WI38 (cell line): Measurements from ENCODE around the gene MKNK2.

Experiments
- H3K4me3 ChIP-seq: 2 replicates; pipeline ENCODE4 v1.5.1; 2011; ENCODE audit warnings: low read depth, mild to moderate bottlenecking, control low read depth, low read length
- TF ChIP-seq, protein P1 (sequence below): IDR thresholded peaks from 2 replicates; pipeline ENCODE4 v1.5.1; 2012; ENCODE audit warnings: low read depth, mild to moderate bottlenecking, control low read depth, low read length

MKNK2 gene

DNA sequence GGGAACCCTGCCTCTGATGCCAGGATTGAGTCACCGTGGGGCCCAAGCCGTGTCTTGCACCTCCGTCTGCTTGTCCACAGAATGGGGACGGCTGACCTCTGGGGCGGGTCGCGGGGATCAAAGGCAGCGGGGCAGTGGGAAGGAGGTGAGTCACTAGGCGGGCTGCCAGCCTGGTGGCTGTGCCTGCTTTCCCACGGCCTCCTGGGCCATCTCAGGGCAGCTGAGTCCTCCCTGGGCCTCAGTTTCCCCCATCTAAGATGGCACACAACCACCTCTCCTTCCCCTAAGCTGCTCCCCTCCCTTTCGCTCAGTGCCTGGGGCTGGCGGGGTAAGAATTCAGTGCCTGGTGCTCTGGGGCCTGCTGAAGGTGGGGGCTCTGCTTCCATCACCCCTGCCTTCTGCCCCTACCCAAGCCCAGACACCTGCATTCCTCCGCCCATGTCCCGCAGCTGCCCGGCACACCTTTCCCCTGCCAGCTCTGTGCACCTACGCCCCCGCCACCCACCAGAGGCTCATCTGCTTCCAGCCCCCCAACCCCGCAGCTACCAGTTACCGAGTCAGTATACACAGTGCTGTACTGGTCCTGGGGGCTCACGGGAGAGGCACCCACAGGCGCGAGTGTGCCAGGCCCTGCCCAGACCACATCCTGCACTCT is 3.5 kb downstream of the MKNK2 start:
- H3K4me3 ChIP-seq: no peak overlapping the region
- TF ChIP-seq, protein P1, sequence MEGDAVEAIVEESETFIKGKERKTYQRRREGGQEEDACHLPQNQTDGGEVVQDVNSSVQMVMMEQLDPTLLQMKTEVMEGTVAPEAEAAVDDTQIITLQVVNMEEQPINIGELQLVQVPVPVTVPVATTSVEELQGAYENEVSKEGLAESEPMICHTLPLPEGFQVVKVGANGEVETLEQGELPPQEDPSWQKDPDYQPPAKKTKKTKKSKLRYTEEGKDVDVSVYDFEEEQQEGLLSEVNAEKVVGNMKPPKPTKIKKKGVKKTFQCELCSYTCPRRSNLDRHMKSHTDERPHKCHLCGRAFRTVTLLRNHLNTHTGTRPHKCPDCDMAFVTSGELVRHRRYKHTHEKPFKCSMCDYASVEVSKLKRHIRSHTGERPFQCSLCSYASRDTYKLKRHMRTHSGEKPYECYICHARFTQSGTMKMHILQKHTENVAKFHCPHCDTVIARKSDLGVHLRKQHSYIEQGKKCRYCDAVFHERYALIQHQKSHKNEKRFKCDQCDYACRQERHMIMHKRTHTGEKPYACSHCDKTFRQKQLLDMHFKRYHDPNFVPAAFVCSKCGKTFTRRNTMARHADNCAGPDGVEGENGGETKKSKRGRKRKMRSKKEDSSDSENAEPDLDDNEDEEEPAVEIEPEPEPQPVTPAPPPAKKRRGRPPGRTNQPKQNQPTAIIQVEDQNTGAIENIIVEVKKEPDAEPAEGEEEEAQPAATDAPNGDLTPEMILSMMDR: no peak

DNA sequence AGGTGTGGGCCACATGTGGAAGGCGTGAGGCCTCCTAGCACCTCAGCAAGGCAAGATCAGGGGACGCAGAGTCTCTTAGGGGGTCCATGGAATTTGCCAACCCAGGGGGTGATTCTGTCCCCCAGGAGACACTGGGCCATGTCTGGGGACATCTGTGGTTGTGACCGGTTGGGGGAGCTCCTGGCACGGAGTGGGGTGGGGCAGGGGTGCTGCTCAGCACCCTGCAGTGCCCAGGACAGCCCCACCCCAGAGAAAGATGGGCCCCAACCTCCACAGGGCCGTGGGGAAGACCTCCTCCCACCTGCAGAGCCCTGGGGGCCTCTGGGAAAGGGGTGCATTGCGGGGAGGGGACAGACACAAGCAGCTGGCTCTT is 4.0 kb downstream of the MKNK2 start:
- TF ChIP-seq, protein P1: no peak
- H3K4me3 ChIP-seq: no peak overlapping the region

DNA sequence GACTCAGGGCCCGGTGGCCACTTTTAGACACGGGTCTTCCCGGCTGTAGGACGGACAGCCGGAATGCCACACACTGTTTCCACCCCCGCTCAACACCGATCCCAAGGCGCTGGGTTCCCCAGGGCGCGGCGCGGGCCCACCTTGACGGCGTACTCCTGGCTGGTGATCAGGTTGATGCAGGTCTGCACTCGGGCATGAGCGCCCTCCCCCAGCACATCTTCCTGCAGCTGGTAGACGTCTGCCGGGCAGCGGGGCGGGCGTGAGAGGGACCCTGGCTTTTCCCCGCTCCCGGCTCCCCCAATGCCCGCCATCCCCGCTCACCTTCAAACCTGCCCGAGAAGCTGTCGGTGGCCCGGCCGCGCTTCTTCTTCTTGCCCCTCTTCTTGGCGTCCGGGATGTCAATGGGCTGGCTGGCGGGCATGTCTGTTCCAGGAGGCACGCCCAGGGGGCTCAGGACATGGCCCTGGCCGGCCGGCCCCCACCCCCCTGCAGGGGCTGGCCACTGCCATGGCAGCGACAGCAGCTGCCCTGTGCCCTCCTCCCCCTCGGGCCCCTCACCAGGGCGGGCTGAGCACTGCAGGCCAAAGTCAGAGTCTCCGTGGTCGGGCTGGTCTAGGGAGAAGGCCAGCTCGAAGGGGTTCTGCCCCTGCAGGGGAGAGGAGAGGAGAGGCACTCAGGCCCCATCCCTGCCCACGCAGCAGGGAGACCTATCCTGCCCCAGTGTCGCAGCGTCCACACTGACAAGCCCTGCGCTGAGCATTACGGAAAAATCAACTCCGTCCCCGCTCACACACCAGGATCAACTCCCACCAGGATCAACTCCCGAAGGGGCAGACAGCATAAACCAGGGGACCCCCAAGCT is 4.8 kb downstream of the MKNK2 start:
- H3K4me3 ChIP-seq: no peak overlapping the region
- TF ChIP-seq, protein P1: no peak

DNA sequence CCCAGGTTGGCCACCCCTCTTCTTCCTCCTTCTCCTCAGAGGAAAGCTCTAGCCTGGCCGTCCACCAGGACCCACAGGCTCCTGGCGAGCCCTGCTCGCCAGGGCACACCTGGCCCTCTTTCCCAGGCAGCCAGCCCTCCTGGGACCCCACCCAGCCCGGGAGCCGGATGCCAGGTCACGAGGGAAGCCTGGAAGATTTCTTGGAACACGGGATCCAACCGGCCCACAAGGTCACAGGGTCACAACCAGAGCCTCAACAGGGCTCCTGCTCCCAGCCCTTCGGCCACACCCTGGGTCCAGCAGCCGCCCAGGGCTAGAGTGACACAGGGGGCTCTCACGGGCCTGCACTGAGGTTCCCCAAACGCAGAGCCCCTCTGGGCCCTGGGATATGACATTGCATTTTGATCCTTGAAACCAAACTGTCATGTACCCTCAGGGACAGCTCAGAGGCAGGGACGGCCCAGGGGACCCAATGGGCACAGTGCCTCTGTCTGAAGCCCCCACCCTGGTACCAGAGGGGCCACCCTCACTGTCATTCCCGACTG is 5.5 kb downstream of the MKNK2 start:
- TF ChIP-seq, protein P1: no peak
- H3K4me3 ChIP-seq: no peak overlapping the region

DNA sequence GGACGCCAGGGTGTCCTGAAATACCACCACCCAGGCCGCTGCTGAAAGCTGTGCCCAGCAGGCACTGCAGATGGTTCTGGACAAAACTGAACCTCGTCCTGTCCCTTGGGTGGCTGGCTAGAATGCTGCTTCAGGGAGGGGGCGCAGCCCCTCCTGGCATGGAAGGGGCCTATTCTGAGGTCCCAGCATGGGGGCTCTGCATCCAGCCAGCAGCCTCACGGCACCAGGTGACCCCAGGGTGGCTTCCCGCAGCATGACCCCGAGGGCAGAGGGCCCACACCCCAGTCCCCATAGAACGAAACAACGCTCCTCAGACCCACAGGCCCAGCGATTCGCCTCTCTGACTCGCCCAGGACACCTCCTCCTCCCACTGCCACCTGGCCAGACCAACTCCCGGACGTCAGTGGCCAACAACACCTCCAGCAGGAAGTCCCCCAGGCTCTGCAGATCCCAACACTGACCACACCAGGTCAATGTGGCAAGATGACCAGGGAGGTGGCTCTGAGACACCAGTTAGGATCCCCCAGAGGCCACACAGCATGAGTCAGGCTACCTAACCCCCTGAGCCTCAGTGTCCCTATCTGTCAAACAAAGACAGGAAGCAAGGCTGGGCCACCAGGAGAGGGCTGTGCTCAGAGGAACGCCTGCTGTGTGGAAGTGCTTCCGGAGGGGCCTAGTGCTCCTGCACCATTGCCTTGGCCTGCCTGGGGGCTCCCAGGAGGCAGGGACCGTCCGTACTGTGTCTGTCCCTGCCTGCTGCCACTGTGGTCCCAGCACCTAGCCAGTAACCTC is 6.1 kb downstream of the MKNK2 start:
- H3K4me3 ChIP-seq: no peak overlapping the region
- TF ChIP-seq, protein P1: no peak

DNA sequence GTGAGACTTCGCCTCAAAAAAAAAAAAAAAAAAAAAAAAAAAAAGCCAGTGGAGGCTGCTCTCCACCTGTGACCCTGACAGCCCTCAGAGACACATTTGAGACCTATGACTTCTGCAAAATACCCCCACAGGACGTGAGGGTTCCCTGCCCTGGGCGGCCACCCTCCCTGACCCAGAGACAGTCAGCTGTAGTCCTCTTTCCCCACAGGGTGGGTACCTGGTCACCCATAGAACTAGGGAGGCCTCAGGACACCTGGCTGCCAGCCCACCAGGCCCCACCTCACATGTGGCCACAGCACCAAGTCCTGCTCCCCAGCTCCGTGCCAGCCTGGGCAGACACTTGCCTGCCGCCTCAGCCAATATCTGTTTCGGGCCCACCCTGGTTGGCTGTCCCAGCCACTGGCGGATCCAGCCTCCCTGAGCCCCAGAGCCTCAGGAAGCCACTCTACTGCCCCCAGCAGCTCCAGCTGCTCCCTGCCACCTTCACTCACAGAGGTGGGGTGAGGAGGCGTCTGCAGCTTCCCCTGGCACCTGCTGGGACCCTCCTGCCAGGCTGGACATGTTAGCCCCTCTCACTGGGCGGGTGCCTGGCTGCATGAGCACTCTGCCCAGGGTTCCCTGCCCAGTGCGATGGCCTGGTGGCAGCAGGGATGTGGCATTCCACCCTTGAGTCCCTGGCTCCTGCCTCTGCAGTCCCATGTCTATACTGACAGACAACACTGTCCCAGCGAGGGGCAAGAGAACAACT is 6.9 kb downstream of the MKNK2 start:
- TF ChIP-seq, protein P1: no peak
- H3K4me3 ChIP-seq: no peak overlapping the region
